NB4 (cell line): ENCODE results near the gene SHISA2.

Experiments used
- DNase-seq: peaks from one replicate; pipeline ENCODE4 v3.0.0; 2010; ENCODE audit warnings: low read depth
- H3K4me3 ChIP-seq: one replicate; pipeline ENCODE4 v1.5.1; 2011; ENCODE audit warnings: mild to moderate bottlenecking, low read depth, low read length, moderate library complexity
- CTCF ChIP-seq: IDR thresholded peaks from one replicate; pipeline ENCODE4 v1.5.1; 2012; ENCODE audit warnings: low read depth, low read length
- MAX ChIP-seq: IDR thresholded peaks from 2 replicates; pipeline ENCODE4 v1.6.1; 2011; ENCODE audit warnings: low read depth, low read length
- MYC ChIP-seq: IDR thresholded peaks from 2 replicates; pipeline ENCODE4 v1.6.1; 2011; ENCODE audit warnings: low read depth, low read length
- POLR2A ChIP-seq: IDR thresholded peaks from 2 replicates; pipeline ENCODE4 v1.6.1; 2011; ENCODE audit warnings: mild to moderate bottlenecking; ENCODE audit not compliant: insufficient read length; ENCODE audit errors: extremely low read depth

The SHISA2 gene

GRCh38 chr13:26060357-26060756, 8.5 kb upstream of the SHISA2 start:
- no peak overlapping the region for H3K4me3 ChIP-seq

GRCh38 chr13:26058704-26059103, 6.9 kb upstream of the SHISA2 start:
- H3K4me3 ChIP-seq: no peak overlapping the region
- TF ChIP-seq MAX: no peak
- no peak for TF ChIP-seq POLR2A
- no peak for TF ChIP-seq CTCF
- TF ChIP-seq MYC: no peak
- DNase-seq: no peak

More at GRCh38 chr13:26060357-26060756, 8.5 kb upstream of the SHISA2 start:
- DNase-seq: no peak
- TF ChIP-seq CTCF (no peak), POLR2A (no peak), MAX (no peak), MYC (no peak)

GRCh38 chr13:26054896-26055295, 3.1 kb upstream of the SHISA2 start:
- no peak for DNase-seq
- no peak overlapping the region for H3K4me3 ChIP-seq
- no peak for TF ChIP-seq CTCF
- no peak for TF ChIP-seq MAX
- TF ChIP-seq MYC: no peak
- no peak for TF ChIP-seq POLR2A

- DNase-seq: no peak
- no peak overlapping the region for H3K4me3 ChIP-seq
- TF ChIP-seq MAX (no peak), CTCF (no peak), MYC (no peak), POLR2A (no peak)
These were observed 1.7 kb upstream of the SHISA2 start for GRCh38 chr13:26053418-26053980.

- DNase-seq: no peak
- H3K4me3 ChIP-seq: peak overlapping the region; percentile 19
- TF ChIP-seq POLR2A (no peak), MAX (no peak), MYC (no peak), CTCF (no peak)
These were observed 521 bp upstream of the SHISA2 start for GRCh38 chr13:26052337-26052736.

GRCh38 chr13:26051231-26051656, 572 bp downstream of the SHISA2 start:
- TF ChIP-seq MYC (no peak), CTCF (no peak), MAX (no peak), POLR2A (no peak)
- no peak for DNase-seq
- H3K4me3 ChIP-seq: no peak overlapping the region
